PC-3 (cell line): ENCODE results near the gene FGFRL1. TPM values are rescaled to one million over a fixed set of nuclear protein-coding genes. Genes with fewer than 3 reads are reported as not detected.

Experiments
- ATAC-seq: fragments of 200-7000 bp; cut with Tn5 transposase; 2 replicates; pipeline ENCODE4 v1.9.1; 2020; ENCODE audit warnings: mild to moderate bottlenecking, moderate library complexity
- BruUV-seq: library from RNA; stranded (reverse); fragments of 400-500 nt; replicated peaks from 2 replicates; lab custom pipeline; 2021; lab: Mats Ljungman, UMichigan
- CTCF ChIA-PET: fragments of 300-600 bp; sonication (Branson Sonifier 250); formaldehyde crosslinking; loops from one replicate; lab custom pipeline; 2022; ENCODE audit warnings: antibody characterized with exemption; lab: Charles Lee
- POLR2A ChIA-PET: fragments of 300-600 bp; sonication (Branson Sonifier 250); formaldehyde crosslinking; loops from one replicate; lab custom pipeline; 2022; ENCODE audit warnings: antibody characterized with exemption; ENCODE audit not compliant: unreplicated experiment; lab: Charles Lee
- DNase-seq: peaks from one replicate; pipeline ENCODE4 v3.0.0-alpha.2; 2015
- H2AFZ ChIP-seq: fragments of 300-600 bp; sonication (generic); 2 replicates; pipeline ENCODE4 v1.6.0; 2016; ENCODE audit warnings: antibody characterized with exemption, low read length
- H3F3A ChIP-seq: fragments of 300-600 bp; sonication (generic); one replicate; pipeline ENCODE4 v1.6.0; 2017; ENCODE audit warnings: antibody characterized with exemption, low read length, control low read depth, mild to moderate bottlenecking; ENCODE audit not compliant: unreplicated experiment
- H3K27ac ChIP-seq: fragments of 300-600 bp; sonication (generic); 2 replicates; pipeline ENCODE4 v1.5.1; 2016; ENCODE audit warnings: mild to moderate bottlenecking, low read length
- H3K27me3 ChIP-seq: fragments of 300-600 bp; sonication (generic); 2 replicates; pipeline ENCODE4 v1.6.1; 2016; ENCODE audit warnings: low read length, mixed read lengths
- H3K36me3 ChIP-seq: fragments of 300-600 bp; sonication (generic); 2 replicates; pipeline ENCODE4 v1.6.1; 2016; ENCODE audit warnings: low read depth, mixed run types, low read length, mixed read lengths
- H3K4me1 ChIP-seq: fragments of 300-600 bp; sonication (generic); 2 replicates; pipeline ENCODE4 v1.5.1; 2016; ENCODE audit warnings: low read length; ENCODE audit not compliant: insufficient read depth
- H3K4me2 ChIP-seq: fragments of 300-600 bp; sonication (generic); 2 replicates; pipeline ENCODE4 v1.6.0; 2016; ENCODE audit warnings: low read length
- H3K4me3 ChIP-seq: fragments of 300-600 bp; sonication (generic); 2 replicates; pipeline ENCODE4 v1.5.1; 2016; ENCODE audit warnings: mild to moderate bottlenecking, low read length, mixed read lengths
- H3K79me2 ChIP-seq: fragments of 300-600 bp; sonication (generic); 2 replicates; pipeline ENCODE4 v1.6.1; 2017; ENCODE audit warnings: low read length, mixed read lengths
- H3K9ac ChIP-seq: fragments of 300-600 bp; sonication (generic); 2 replicates; pipeline ENCODE4 v1.6.0; 2016; ENCODE audit warnings: mild to moderate bottlenecking, low read length
- H3K9me2 ChIP-seq: fragments of 300-600 bp; sonication (generic); replicated peaks from 2 replicates; pipeline ENCODE4 v1.6.1; 2016; ENCODE audit warnings: mixed run types, low read length, mixed read lengths
- H3K9me3 ChIP-seq: fragments of 300-600 bp; sonication (generic); 2 replicates; pipeline ENCODE4 v1.6.1; 2016; ENCODE audit warnings: low read length, mixed read lengths
- H4K20me1 ChIP-seq: fragments of 300-600 bp; sonication (generic); 2 replicates; pipeline ENCODE4 v1.6.1; 2016; ENCODE audit warnings: low read length, mixed read lengths
- CTCF ChIP-seq: fragments of 300-600 bp; sonication (generic); conservative IDR thresholded peaks from 2 replicates; pipeline ENCODE4 v1.5.1; 2017; ENCODE audit warnings: antibody characterized with exemption, low read depth, mild to moderate bottlenecking, low read length
- EZH2 ChIP-seq: fragments of 300-600 bp; sonication (generic); IDR thresholded peaks from one replicate; pipeline ENCODE4 v1.6.1; 2017; ENCODE audit warnings: antibody characterized with exemption, mild to moderate bottlenecking, low read length; ENCODE audit not compliant: unreplicated experiment
- EZH2phosphoT487 ChIP-seq: fragments of 300-600 bp; sonication (generic); IDR thresholded peaks from 2 replicates; pipeline ENCODE4 v1.6.1; 2018; ENCODE audit warnings: mild to moderate bottlenecking, antibody characterized with exemption, low read length, borderline replicate concordance
- intact Hi-C: fragments of 100-400 bp; cut with micrococcal nuclease; formaldehyde crosslinking; loops from 2 replicates; pipeline ENCODE4 v1.9.0; 2023
- total RNA-seq: library from RNA; depleted of rRNA; stranded (reverse); fragments of >200 nt; gene quantifications from 2 replicates; pipeline ENCODE4 v1.2.3, GENCODE V29; 2014

Gene FGFRL1
- total RNA-seq, 1 experiment from 2014 or later = 31.2 TPM

GRCh38 chr4:1012034-1012739 lies 761 bp downstream of the FGFRL1 start:
- BruUV-seq = no TSS peak
- DNase-seq (peak; percentile 34), ATAC-seq (0 out of 2 replicates have a peak, but pooled peaks have one; percentile 4)
- CTCF ChIA-PET = no interaction called here
- H3K4me3 ChIP-seq = peak overlapping the region; percentile 73
- peak overlapping the region; percentile 51 for H3K9ac ChIP-seq
- H3K4me1 ChIP-seq = peaks cover 12% of the 10 kb centered on the region
- no peak overlapping the region for H3K27ac ChIP-seq
- intact Hi-C loops = no loop called here
- no peaks in the 10 kb centered on the region for H3K79me2 ChIP-seq
- no peaks in the 10 kb centered on the region; the same call in 1 of the 2 replicates for H4K20me1 ChIP-seq
- POLR2A ChIA-PET = no interaction called here
- H3F3A ChIP-seq = no peaks in the 10 kb centered on the region
- no peaks in the 10 kb centered on the region for H3K36me3 ChIP-seq
- H3K9me2 ChIP-seq = no peaks in the 10 kb centered on the region
- TF ChIP-seq EZH2 (no peak), CTCF (no peak), EZH2phosphoT487 (no peak)
- 0 out of 2 replicates have a peak, but pooled peaks cover 5% of the 10 kb centered on the region for H3K27me3 ChIP-seq
- H2AFZ ChIP-seq = no peak overlapping the region
- peak overlapping the region; percentile 85 for H3K4me2 ChIP-seq
- H3K9me3 ChIP-seq = no peaks in the 10 kb centered on the region

GRCh38 chr4:1013225-1014073 lies 2.0 kb downstream of the FGFRL1 start:
- Histone ChIP-seq H4K20me1 (no peaks in the 10 kb centered on the region; the same call in 1 of the 2 replicates), H3K9ac (no peak overlapping the region), H3K4me3 (no peak overlapping the region), H3K9me2 (no peaks in the 10 kb centered on the region), H3K27me3 (0 out of 2 replicates have a peak, but pooled peaks cover 4% of the 10 kb centered on the region), H3K9me3 (no peaks in the 10 kb centered on the region), H3K4me2 (no peak overlapping the region), H3K27ac (no peak overlapping the region), H2AFZ (no peak overlapping the region), H3K4me1 (peaks cover 12% of the 10 kb centered on the region), H3F3A (no peaks in the 10 kb centered on the region), H3K79me2 (no peaks in the 10 kb centered on the region), H3K36me3 (no peaks in the 10 kb centered on the region)
- TF ChIP-seq EZH2phosphoT487 (no peak), CTCF (no peak), EZH2 (no peak)
- ATAC-seq (no peak), DNase-seq (no peak)
- no TSS peak for BruUV-seq
- intact Hi-C loops = no loop called here
- POLR2A ChIA-PET = no interaction called here
- CTCF ChIA-PET = interaction anchor here (0.6 kb wide), 1 partner anchor 560 kb away, joined by 4 read pairs; no protein-coding TSS in a partner anchor
